ENCODE results near the gene XYLT1.
"Not testable (repeated sequence)": the region's sequence is repeated elsewhere in the genome, so short reads cannot be mapped to it uniquely, and the experiment has no call there.

Gene XYLT1

DNA sequence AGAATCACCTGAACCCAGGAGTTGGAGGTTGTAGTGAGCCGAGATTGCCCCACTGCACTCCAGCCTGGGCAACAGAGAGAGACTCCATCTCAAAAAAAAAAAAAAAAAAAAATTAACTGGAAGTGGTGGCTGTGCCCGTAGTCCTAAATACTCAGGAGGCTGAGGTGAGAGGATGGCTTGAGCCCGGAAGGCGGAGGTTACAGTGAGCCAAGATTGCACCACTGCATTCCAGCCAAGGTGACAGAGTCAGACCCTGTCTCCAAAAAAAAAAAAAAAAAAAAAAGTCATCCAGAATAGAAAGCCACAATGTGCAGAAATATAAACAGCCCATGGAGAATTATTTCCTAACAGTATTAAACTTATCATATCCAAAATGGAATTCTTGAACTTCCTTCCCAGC, 11.6 kb upstream of the XYLT1 start:
- DNase-seq = not testable (repeated sequence)

DNA sequence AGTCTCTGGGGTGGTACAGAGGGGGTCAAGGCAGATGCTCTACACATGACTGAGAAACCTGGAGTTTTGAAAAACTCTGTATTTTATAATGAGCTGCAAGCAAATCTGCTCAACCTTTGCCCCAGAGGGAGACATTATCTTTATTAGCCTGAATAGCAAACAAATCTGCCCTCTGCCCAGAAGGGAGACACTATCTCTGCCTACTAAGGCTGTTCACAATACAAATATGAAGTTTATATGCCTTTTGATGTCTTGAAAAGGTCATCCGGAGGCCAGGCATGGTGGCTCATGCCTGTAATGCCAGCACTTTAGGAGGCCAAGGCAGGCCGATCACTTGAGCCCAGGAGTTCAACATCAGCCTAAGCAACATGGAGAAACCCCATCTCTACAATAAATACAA, 11.0 kb upstream of the XYLT1 start:
- DNase-seq = no peak

DNA sequence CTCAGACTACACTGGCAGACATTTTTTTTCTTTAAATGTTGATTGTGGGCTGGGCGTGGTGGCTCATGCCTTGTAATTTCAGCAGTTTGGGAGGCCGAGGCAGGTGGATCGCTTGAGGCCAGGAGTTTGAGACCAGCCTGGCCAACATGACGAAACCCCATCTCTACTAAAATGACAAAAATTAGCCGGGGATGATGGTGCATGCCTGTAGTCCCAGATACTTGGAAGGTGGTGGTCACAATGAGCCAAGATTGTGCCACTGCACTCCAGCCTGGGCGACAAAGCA, 6.4 kb upstream of the XYLT1 start:
- DNase-seq = not testable (repeated sequence)

DNA sequence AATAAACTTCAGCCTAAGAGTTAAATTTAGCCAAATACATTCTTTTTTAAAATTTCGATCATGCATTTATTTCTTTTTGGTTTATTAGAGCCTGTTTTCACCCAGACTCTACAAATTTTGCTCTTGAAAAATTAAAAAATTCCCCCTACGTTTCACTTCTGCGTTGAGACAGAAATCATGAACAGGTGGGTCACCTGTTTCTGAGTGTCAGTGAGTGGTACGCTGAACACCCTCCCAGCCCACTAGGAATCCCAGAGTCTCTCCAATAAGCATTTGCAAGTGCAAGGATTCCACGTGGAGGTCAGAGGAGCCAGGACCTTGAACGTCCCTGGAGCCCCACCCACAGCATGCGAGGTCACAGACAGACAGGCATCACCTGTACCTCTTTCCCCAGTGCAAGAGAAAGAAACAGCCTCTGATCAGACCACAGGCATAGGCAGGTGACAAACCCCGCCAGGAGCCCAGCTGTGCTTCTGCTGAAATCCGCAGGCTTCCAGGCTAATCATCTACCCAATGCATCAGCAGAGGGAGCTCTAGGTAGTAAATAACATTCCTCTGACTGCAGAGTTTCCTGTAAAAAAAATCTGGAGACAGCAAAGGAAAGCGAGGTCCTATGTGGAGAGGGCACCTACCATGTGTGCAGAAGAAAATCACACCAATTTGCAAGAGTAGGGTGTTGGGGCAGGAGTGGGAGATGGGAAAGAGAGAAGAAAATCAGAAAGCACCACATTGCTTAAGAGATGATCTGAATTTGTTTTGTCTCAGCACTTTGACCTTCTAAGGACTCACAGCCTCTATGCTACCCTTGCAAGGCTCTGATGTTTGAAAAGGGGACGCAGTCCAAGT, 5.9 kb upstream of the XYLT1 start:
- DNase-seq = peak; percentile 62

DNA sequence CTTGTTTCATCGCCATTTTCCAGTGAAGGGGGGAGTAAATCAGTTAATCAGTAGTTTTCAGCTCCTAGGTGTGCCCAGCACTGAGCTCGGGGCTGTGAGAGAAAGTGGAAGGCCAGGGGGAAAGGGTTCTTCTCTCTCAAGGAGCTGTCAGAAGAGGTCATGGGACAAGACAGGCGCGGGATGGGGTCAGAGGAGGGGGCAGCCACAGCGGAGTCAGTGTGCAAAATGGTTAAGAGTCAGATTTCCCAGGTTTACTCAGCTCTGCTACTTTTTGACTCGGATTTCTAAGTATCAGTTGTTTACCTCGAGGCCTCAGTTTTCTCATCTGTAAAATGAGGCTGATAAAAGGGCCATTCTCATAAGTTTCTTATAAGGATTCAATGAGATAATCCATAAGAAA, 4.3 kb upstream of the XYLT1 start:
- no peak for DNase-seq

DNA sequence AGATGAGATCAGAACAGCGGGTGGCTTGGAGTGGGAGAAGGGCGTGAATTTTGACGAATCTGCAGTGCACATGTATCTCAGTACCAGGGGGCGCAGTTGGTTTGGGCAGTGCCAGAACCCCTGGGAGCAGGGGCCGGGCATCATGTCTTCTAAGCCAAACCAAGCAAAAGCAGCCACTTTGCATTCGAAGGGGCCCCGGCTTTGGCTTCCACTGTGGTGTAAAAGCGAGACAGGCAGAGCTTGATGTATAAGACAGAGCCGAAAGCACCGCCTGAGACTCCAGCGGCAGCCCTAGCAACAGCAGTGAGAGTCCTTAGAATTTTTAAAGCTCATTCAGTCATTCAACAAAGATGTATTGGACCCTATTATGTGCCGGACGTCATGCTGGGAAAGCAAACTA, 3.8 kb upstream of the XYLT1 start:
- no peak for DNase-seq

DNA sequence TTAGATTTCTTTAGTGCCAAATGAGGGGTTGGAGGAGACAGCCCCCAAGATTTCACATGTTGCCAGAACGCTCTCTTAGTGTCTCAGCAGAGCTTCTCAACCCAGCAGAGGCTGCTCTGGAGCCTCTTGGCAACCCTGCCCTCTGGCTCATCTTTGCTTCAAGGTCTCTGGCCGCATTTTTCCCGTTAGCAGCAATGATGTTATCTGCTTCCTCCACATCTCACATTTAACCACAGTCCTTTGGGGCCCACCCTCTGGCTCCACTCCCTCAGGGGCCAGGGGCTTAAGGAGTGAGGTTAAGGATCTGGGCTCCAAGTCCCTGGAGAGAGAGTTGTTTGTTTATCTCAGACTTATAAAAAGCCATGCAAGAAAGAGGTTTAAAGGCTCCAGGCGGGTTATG, 3.3 kb upstream of the XYLT1 start:
- no peak for DNase-seq

DNA sequence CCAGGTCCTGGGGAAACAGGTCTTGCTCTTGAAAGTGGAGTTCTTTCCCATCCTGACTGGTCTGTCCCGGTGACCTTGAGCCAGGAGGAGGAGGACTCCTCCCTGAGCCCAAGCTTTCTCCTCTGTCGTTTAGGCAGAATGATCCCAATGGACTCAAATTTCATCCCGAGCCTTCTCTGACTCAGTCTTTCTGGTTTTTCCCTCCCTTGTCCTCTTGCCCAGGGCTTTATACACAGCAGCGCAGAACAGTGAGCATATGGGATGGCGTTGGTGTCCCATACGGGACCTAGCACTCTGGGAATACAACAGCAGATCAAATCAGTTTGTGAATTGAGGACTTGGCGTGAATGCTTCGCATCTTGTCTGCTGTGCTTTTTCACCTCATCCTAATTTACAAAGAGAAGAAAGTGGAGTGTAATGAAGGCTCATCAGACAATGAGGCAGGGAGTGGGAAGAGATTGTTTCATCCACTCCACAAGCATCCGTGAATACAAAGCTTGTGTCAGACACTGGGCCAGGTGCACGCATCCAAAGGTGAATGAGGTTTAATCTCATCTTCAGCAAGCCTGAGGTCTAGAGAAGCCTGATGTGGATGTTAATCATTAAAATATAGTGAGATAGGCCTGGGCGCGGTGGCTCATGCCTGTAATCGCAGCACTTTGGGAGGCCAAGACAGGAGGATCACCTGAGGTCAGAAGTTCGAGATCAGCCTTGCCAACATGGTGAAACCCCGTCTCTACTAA, 1.1 kb upstream of the XYLT1 start:
- no peak for DNase-seq

DNA sequence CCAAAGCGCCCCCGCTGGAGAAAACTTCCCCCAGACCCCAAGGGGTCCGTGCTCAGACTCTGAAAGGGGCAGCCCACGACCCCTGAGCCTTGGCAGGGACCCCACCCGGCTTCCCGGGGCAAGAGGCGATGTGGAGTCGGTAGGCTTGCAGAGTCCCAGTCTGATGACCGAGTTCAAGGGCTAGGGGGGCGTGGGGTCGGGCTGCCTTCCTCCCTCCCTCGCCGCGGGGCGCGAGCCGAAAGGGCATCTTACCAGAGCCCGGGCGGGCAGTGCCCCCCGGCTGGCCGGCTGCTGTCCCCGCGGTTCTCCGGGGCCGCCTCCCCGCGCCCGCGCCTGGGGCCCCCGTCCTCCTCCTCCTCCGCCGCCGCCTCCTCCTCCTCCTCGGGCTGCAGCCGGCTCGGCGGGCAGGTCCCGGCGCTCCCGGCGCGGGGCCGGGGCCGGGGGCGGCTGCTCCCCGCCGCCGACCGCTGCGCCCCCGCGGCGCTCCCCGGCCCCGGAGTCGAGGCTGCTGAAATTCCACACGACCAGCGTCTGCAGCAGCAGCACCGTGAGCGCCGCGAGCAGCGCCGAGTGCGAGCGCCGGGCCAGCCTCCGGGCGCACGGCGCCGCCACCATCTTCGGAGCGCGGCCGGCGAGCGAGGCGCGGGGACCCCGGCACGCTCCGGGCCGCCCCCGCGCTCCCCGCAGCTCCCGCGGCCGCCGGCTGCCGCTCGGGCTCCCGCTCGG, 415 bp downstream of the XYLT1 start:
- no peak for DNase-seq

DNA sequence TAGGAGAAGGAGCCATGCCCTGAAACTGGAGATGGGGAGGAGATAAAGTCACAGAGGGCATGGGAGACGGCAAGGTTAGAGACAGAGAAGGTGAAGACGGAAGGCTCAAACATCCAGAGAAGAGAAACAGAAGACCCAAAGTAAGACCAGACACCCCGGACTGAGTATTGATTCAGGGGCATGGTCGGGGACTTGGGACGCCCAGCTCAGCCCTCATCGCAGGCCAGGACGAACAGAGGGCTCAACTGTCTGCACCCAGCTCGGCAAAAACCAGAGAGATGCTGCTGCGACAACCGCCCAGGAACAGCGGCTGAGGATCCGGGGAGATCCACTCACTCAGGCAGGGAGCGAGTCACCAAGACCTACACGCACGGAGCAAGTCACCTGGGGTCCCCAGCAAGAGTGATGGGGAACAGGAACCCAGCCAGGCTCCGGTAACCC, 999 bp downstream of the XYLT1 start:
- no peak for DNase-seq

DNA sequence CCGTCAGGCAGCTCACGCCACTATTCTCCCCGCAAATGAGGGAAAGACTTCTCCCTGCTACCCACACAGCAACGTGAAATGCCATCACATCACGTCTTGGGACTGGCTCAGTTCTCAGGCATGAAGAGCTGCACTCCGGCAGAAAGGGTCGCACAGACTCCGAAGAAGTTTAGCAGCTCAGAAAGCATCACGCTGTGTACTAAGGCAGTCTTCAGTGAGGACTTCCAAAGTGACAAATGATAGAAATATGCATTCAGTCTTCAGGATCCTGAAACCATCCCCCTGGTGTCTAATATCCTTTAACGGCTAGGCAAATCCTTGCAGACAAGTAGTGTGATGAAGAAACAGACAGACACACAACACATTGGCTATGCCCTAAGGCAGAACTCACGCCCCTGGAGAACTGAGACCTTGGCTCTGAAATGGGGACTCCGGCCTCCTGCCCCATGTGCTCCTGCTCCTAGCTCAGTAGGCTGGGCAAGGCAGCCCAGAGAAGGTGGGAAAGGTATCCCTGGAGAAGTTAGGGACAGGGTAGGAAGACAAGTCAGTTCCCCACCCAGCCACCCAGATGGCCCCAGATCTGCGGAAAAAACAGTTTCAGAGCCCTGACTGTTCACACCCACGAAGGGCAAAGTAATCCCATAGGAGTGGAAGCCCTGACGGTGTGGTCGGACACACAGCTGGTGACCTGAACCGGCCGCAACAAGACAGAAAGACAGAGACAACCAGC, 1.6 kb downstream of the XYLT1 start:
- DNase-seq = no peak

DNA sequence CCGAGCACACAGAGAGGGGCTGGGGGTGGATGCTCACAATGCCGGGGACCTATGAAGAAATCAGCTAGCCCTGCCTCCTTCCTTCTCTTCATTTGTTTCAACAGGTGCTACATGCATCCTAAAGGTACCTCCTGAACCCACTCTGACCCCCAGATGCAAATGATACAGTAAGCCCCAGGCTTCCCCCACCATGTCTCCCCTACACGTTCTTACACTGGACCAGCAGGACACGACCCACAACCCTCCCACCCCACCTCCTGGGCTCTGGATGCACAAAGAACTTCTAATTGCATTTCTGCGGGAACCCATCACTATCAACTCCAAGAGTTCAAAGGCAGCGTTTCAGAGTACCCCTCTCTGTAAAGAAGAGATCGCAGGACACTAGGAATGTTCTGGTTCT, 2.1 kb downstream of the XYLT1 start:
- DNase-seq = no peak

DNA sequence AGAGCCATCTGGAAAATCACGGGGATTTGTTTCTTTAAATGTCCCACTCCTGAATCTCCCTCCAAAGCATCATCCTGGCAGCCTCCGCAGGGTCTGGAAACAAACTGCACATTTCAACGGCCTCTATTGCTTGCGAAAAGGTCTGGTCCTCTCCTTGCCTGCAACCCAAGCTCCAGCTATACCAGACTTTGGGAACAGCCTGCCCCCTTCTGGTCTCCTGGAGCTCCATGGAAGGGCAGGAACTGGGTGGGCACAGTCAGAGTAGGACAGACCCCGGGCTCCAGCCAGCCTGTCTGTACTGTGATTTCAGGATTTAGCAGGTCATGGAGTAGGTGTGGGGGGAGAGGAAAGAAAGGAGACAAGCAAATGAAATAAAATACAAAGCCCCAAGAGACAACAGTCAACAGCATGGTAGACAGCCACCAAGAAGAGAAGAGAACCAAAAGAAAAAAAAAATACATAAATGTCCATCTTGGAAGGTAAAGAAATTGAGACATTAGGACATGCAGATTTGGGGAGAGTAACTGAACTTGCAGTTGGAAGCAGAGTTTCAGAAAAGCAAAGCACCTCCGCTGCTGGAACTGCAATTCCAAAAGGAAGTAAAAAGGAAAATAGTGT, 2.7 kb downstream of the XYLT1 start:
- peak; percentile 67 for DNase-seq

DNA sequence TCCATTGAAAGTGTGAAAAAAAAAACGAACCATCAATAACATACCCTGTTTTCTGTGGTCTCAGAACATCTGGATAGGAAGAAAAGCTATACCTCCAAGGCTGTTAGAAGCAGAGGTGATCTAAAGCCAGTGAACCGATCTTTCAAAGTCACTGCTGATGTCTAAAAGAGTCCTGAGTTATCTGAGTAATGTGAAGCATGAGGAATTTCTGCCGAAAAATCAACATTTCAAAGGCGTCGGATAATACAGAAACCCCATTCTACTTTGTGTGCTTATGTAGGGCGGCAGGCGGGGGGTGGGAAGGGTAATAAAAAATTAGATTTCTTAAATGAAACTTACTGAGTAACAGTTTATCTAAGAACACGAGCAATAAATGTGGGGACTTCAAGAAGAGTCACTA, 3.9 kb downstream of the XYLT1 start:
- no peak for DNase-seq

DNA sequence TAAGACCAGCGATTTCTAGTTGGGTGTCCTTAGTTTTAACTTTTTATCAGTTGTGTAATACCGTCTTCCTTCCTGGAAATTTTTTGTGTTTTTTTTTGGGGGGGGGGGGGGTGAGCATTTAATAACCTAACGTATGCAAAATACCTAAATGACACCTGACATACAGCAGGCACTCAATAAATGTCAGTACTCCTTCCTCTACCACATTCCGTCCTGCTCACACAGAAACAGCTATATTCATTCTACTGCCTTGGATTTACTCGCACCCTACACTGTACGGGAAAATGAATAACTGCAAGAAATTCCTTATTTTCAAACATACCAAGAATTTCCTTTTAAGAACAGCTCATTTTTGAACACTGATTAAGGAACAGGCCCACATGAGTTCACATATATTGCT, 5.3 kb downstream of the XYLT1 start:
- DNase-seq = no peak

DNA sequence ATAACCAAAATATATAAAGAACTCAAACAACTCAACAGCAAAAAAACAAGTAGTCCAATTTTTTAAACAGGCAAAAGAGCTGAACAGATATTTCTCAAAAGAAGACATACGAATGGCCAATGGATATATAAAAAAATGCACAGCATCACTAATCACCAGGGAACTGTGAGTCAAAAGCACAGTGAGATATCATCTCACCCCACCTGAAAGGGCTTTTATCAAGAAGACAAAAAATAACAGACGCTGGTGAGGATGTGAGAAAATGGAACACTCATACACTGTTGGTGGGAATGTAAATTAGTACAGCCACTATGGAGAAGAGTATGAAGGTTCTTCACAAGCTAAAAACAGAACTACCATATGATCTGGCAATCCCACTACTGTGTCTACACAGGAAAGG, 7.4 kb downstream of the XYLT1 start:
- no peak for DNase-seq

DNA sequence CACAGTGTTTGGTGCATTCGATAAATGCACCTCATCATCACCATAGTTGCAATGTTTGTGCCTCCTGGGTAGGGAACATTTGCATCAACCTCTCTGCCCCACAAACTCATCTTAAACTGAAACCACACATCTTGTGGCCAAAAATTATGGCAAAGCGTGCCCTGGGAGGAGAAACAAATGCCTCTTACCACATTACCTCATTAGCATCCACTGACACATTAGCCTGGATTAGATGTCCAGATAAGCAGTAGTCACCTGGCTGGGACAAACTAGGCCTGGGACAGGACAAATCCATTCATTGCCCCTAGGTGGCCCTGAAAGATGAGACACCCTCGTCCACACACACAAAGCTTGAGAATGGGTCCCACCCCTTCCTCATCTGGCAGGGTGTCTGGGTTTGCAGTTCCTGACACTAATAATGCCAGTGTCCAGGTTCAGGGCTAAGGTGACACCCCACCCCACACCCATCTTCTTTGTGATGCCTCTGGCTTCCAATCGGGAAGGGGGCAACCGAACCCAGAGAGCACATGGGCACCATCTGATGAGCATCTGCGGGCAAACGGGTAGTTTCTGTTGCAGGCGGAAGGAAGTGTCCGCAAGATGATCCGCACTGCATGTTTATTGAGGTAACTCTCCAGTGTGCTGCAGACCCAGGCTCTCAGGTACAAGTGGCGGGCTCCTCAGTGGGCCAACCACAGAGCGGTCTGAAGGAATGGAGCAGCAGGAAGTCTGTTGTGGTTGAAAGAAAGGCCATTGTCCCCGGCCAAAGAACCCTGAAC, 8.6 kb downstream of the XYLT1 start:
- no peak for DNase-seq

DNA sequence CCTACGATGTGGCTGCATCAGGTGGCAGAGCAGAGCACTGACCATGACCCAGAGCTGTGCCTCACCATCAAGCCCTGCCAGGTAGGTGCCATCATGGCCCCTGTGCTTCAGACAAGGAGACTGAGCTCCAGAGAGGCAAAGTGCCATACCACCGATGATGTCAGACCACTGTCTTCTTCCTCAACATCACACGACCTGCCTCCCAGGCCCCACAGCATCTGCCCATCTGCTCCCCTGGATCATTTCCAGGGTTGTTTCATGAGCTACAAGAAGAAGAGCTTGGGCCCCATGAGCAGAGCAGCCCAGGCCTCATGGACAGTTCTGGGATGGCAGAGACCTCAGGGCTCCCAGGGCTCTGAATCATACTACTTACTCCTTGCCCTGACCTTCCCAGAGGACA, 9.9 kb downstream of the XYLT1 start:
- DNase-seq = peak; percentile 79

DNA sequence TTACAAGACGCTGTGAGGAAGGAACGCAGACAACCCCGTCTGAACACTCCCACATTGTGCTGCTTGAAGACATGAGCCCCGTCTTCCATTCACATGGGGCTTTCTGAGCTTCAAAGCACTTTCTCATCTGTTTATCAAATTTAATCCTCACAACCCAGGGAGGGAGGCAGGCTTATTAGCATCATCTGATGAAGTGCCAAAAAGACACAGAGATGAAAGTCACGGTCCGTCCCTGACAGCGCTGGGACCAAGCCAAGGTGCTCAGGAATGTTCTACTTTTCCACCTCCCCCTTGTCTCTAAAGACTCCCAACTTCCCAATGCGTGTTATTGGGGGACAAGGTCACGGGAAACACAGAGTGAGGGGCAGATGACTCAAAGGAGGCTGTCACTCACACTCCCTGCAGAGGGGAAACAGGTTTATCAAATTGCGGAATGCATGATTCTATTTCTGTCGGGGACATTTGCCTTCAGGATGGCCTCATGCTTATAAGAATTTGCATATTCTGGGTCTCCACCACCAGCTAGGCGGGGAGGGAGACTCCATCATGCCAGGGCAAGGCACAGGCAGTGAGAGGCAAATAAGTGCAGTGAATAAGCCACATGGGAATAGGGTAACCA, 10.7 kb downstream of the XYLT1 start:
- DNase-seq = peak; percentile 25

DNA sequence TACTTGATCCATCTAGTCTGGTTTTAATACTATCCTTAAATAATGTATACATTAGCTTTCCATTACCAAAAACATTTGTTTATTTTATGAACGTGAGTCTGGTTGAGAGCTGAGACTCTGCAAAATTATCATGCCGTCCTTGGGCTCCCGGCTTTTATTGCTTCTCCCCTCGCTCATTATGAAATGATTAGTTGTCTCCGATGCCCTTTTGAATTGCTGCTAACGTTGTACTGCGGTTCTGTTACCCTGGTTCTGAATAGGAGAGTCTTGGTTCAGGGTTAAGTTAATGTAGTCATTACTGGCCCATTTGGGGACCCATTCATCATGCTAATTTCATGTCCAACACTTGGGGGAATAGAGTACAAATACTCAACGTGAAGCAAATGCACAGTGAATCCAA, 12.8 kb downstream of the XYLT1 start:
- DNase-seq = no peak

DNA sequence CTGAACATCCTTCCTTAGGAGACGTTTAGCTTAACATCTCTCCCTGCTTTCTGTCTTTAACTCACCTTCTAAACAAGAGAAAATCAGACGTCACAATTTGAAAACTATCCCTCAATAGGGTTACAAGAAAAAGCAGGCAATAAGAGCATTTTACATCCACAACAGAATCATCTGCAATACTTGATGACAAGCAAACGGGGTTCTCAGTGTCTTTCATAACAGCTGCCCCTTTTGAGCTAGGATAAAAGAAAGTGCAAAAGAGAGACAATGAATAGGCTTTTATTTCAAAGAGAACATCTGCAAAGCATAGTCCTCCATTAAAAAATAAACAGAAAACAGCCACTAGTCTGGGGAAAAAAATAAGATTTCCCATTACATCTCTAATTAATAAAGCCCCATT, 13.2 kb downstream of the XYLT1 start:
- DNase-seq = no peak
